ENCODE measurements around the gene PPP6R3. TPM values are rescaled to one million over a fixed set of nuclear protein-coding genes. Genes with fewer than 3 reads are reported as not detected.

PPP6R3 gene
- polyA plus RNA-seq, 1 donor (not counting 4 experiments of a cell fraction or from before 2014, with no cell fraction given), result 50.2 TPM

- H3K9me3 ChIP-seq (ENCODE audit: control insufficient read depth, low read depth, low read length), result no peaks in the 10 kb centered on the region
- peaks cover 0 to 3% of the 10 kb centered on the region in 2 experiments for H3K36me3 ChIP-seq (ENCODE audit: control insufficient read depth in 2 of 2, extremely low read depth in 1 of 2, insufficient read depth in 2 of 2, low read length in 2 of 2)
- no peak overlapping the region for H3K9ac ChIP-seq (ENCODE audit: control insufficient read depth, extremely low read depth, insufficient read depth, low read length)
- dilution Hi-C loops (cut with MboI; ENCODE audit: extremely low pct_ligation_motif_present, low sequenced_read_pairs), result no loop called here
- no peak overlapping the region for H2AFZ ChIP-seq (ENCODE audit: control insufficient read depth, low read length)
- TF ChIP-seq EZH2 (IDR thresholded peaks at IDR 0.05; ENCODE audit: low read length) (no peak), CTCF (optimal IDR thresholded peaks at IDR 0.05 in 1 of 3, IDR thresholded peaks at IDR 0.05 in 1 of 3, conservative IDR thresholded peaks at IDR 0.05 in 1 of 3; ENCODE audit: extremely low read depth in 1 of 3, insufficient read depth in 2 of 3, low read length in 3 of 3) (no peak)
- DNase-seq (ENCODE audit: low read depth, low spot score) (no peak), FAIRE-seq (no peak)
- no peak overlapping the region for H3K4me2 ChIP-seq (ENCODE audit: control insufficient read depth, extremely low read depth, insufficient read depth, low read depth, low read length)
- H3K27ac ChIP-seq (ENCODE audit: control insufficient read depth, insufficient read depth, low read length), result no peak overlapping the region
- no peak overlapping the region for H3K4me3 ChIP-seq (ENCODE audit: control insufficient read depth in 2 of 3, extremely low read depth in 1 of 3, insufficient read depth in 2 of 3, low read depth in 1 of 3, low read length in 3 of 3)
- peaks cover 6% of the 10 kb centered on the region for H3K9me1 ChIP-seq (ENCODE audit: control insufficient read depth, extremely low read depth, insufficient read depth, low read length)
- peaks cover 98% of the 10 kb centered on the region for H3K79me2 ChIP-seq (ENCODE audit: control insufficient read depth, insufficient read depth, low read length)
- peaks cover 29% of the 10 kb centered on the region for H4K20me1 ChIP-seq (ENCODE audit: control insufficient read depth, extremely low read depth, insufficient read depth, low read length)
- H3K4me1 ChIP-seq (ENCODE audit: control insufficient read depth, extremely low read depth, insufficient read depth, low read length), result peaks cover 2% of the 10 kb centered on the region
- H3K27me3 ChIP-seq (ENCODE audit: control insufficient read depth, extremely low read depth, insufficient read depth, low read length), result no peaks in the 10 kb centered on the region
These were observed 38.6 kb downstream of the PPP6R3 start for GRCh38 chr11:68498903-68499883.

GRCh38 chr11:68500206-68500605 is 39.7 kb downstream of the PPP6R3 start:
- no peak for TF ChIP-seq EZH2 (IDR thresholded peaks at IDR 0.05; ENCODE audit: low read length)
- no peak for TF ChIP-seq CTCF (optimal IDR thresholded peaks at IDR 0.05 in 1 of 3, IDR thresholded peaks at IDR 0.05 in 1 of 3, conservative IDR thresholded peaks at IDR 0.05 in 1 of 3; ENCODE audit: extremely low read depth in 1 of 3, insufficient read depth in 2 of 3, low read length in 3 of 3)
- peaks cover 2% of the 10 kb centered on the region for H3K4me1 ChIP-seq (ENCODE audit: control insufficient read depth, extremely low read depth, insufficient read depth, low read length)
- H3K27ac ChIP-seq (ENCODE audit: control insufficient read depth, insufficient read depth, low read length), result no peak overlapping the region
- H3K9me3 ChIP-seq (ENCODE audit: control insufficient read depth, low read depth, low read length), result no peaks in the 10 kb centered on the region
- no peak overlapping the region for H2AFZ ChIP-seq (ENCODE audit: control insufficient read depth, low read length)
- no peak for FAIRE-seq
- H3K36me3 ChIP-seq (ENCODE audit: control insufficient read depth in 2 of 2, extremely low read depth in 1 of 2, insufficient read depth in 2 of 2, low read length in 2 of 2), result peaks cover 0 to 3% of the 10 kb centered on the region in 2 experiments
- DNase-seq (ENCODE audit: low read depth, low spot score), result no peak
- no peaks in the 10 kb centered on the region for H3K27me3 ChIP-seq (ENCODE audit: control insufficient read depth, extremely low read depth, insufficient read depth, low read length)
- H3K9me1 ChIP-seq (ENCODE audit: control insufficient read depth, extremely low read depth, insufficient read depth, low read length), result peaks cover 6% of the 10 kb centered on the region
- H4K20me1 ChIP-seq (ENCODE audit: control insufficient read depth, extremely low read depth, insufficient read depth, low read length), result peaks cover 32% of the 10 kb centered on the region
- no peak overlapping the region for H3K4me3 ChIP-seq (ENCODE audit: control insufficient read depth in 2 of 3, extremely low read depth in 1 of 3, insufficient read depth in 2 of 3, low read depth in 1 of 3, low read length in 3 of 3)
- dilution Hi-C loops (cut with MboI; ENCODE audit: extremely low pct_ligation_motif_present, low sequenced_read_pairs), result no loop called here
- no peak overlapping the region for H3K4me2 ChIP-seq (ENCODE audit: control insufficient read depth, extremely low read depth, insufficient read depth, low read depth, low read length)
- H3K9ac ChIP-seq (ENCODE audit: control insufficient read depth, extremely low read depth, insufficient read depth, low read length), result no peak overlapping the region
- peaks cover 98% of the 10 kb centered on the region for H3K79me2 ChIP-seq (ENCODE audit: control insufficient read depth, insufficient read depth, low read length)
